GM06990 (cell line): ENCODE measurements around the gene TCF12.

Source experiments
- DNase-seq: peaks from one replicate; pipeline ENCODE4 v3.0.0-alpha.2; 2011; ENCODE audit not compliant: insufficient read length; ENCODE audit errors: extremely low read depth
- H3K27me3 ChIP-seq: replicated peaks from 2 replicates; pipeline ENCODE4 v1.6.0; 2011; ENCODE audit warnings: low read length; ENCODE audit not compliant: control insufficient read depth, insufficient read depth
- H3K36me3 ChIP-seq: 2 replicates; pipeline ENCODE4 v1.5.1; 2011; ENCODE audit warnings: low read length; ENCODE audit not compliant: control insufficient read depth, insufficient read depth
- H3K4me3 ChIP-seq: replicated peaks from 2 replicates; pipeline ENCODE4 v1.5.1; 2011; ENCODE audit warnings: low read depth, mild to moderate bottlenecking, control low read depth, low read length
- CTCF ChIP-seq: IDR thresholded peaks from 2 replicates; pipeline ENCODE4 v1.5.1; 2011; ENCODE audit warnings: low read length, control low read depth, mild to moderate bottlenecking, inconsistent platforms; ENCODE audit not compliant: insufficient read depth, poor library complexity, severe bottlenecking

TCF12 gene

GRCh38 chr15:57332326-57332725 lies 413.9 kb downstream of the TCF12 start:
- DNase-seq = no peak
- Histone ChIP-seq H3K27me3 (peaks cover 3% of the 10 kb centered on the region), H3K36me3 (no peaks in the 10 kb centered on the region), H3K4me3 (no peak overlapping the region)
- TF ChIP-seq CTCF = no peak

DNA sequence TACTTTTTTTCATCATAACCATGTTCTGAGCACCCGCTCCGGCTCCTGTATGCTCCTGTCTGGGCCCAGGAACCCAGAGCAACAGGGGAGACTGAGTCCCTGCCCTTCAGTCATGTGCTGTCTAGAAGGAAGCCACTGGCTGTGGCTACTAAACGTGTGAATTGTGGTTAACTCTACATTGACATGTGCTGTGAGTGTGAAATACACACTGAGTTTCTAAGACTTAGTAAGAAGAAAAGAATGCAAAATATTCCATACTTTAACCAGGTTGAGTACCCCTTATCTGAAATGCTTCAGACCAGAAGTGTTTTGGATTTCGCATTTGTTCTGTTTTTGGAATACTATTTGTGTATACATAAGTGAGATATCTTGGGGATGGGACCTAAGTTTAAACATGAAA lies 415.0 kb downstream of the TCF12 start:
- no peak for TF ChIP-seq CTCF
- Histone ChIP-seq H3K36me3 (no peaks in the 10 kb centered on the region), H3K4me3 (no peak overlapping the region), H3K27me3 (peaks cover 3% of the 10 kb centered on the region)
- no peak for DNase-seq

DNA sequence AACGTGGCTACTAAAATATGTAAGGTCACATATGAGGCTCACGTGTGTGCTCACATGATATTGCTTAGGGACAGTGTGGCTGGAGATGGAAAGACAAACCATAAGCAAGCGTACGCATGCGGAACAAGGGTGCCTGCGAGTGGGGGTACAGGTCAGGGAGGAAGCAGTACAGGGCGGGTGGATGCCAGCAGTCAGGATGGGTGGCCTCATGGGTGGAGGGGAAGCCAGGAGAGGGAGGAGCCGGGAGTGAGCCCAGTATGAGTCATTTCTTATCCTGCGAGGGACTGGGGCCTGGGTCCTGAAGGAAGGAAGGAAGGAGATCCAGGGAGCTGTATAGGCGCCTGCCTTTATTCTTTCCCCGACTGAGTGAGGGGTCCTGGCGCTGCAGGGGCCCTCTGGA lies 415.8 kb downstream of the TCF12 start:
- no peak for TF ChIP-seq CTCF
- DNase-seq = no peak
- peaks cover 3% of the 10 kb centered on the region for H3K27me3 ChIP-seq

GRCh38 chr15:57335293-57335715 lies 416.9 kb downstream of the TCF12 start:
- Histone ChIP-seq H3K4me3 (no peak overlapping the region), H3K27me3 (peaks cover 3% of the 10 kb centered on the region), H3K36me3 (no peaks in the 10 kb centered on the region)
- no peak for DNase-seq
- no peak for TF ChIP-seq CTCF

More for the DNA sequence above, 415.8 kb downstream of the TCF12 start:
- Histone ChIP-seq H3K36me3 (no peaks in the 10 kb centered on the region), H3K4me3 (no peak overlapping the region)

- no peaks in the 10 kb centered on the region for H3K36me3 ChIP-seq
- H3K27me3 ChIP-seq = peaks cover 3% of the 10 kb centered on the region; the same call in 1 of the 2 replicates
- no peak for TF ChIP-seq CTCF
- no peak overlapping the region for H3K4me3 ChIP-seq
- DNase-seq = no peak
Observed at GRCh38 chr15:57335719-57336118, 417.3 kb downstream of the TCF12 start.

- no peak for TF ChIP-seq CTCF
- no peak for DNase-seq
- H3K4me3 ChIP-seq = no peak overlapping the region
- H3K36me3 ChIP-seq = no peaks in the 10 kb centered on the region
- H3K27me3 ChIP-seq = peaks cover 3% of the 10 kb centered on the region; the same call in 1 of the 2 replicates
Observed at GRCh38 chr15:57337868-57338411, 419.5 kb downstream of the TCF12 start.
